Vagina (tissue), 2 donors: ENCODE results near the gene IHH. TPM values are rescaled to one million over a fixed set of nuclear protein-coding genes. Genes with fewer than 3 reads are reported as not detected.

Experiments used
- DNase-seq, 2 donors: peaks; one replicate each; pipeline ENCODE4 v3.0.0-alpha.2; 2017; ENCODE audit errors: extremely low spot score in 2 of 2
- H3K27ac ChIP-seq: fragments of 200-600 bp; sonication (generic); one replicate; pipeline ENCODE4 v1.5.1; 2019
- H3K27me3 ChIP-seq: fragments of 200-600 bp; sonication (generic); one replicate; pipeline ENCODE4 v1.5.1; 2019
- H3K36me3 ChIP-seq, 2 donors: fragments of 200-600 bp; sonication (generic); one replicate each; pipeline ENCODE4 v1.5.1; 2017 to 2019
- H3K4me1 ChIP-seq: fragments of 200-600 bp; sonication (generic); one replicate; pipeline ENCODE4 v1.5.1; 2019
- H3K4me3 ChIP-seq, 2 donors: fragments of 200-600 bp; sonication (generic); 1 replicate in 1 of 2; 2 replicates in 1 of 2; pipeline ENCODE4 v1.5.1; 2016 to 2019
- H3K9me3 ChIP-seq: fragments of 200-600 bp; sonication (generic); one replicate; pipeline ENCODE4 v1.5.1; 2019
- POLR2A ChIP-seq, 2 donors: fragments of 450-650 bp; IDR thresholded peaks; one replicate each; pipeline ENCODE4 v1.6.1; 2017; ENCODE audit warnings: antibody characterized with exemption in 2 of 2, mild to moderate bottlenecking in 2 of 2, moderate library complexity in 2 of 2
- POLR2AphosphoS5 ChIP-seq, 2 donors: sonication (generic); formaldehyde crosslinking; IDR thresholded peaks; one replicate each; pipeline ENCODE4 v1.9.0; 2017; ENCODE audit warnings: antibody characterized with exemption in 2 of 2, mild to moderate bottlenecking in 2 of 2, low read depth in 1 of 2; ENCODE audit not compliant: insufficient read depth in 1 of 2
- intact Hi-C: fragments of 100-400 bp; cut with DNase I; formaldehyde crosslinking; loops from one replicate; pipeline ENCODE4 v1.15.1; 2023
- total RNA-seq: library from RNA; depleted of rRNA; stranded (reverse); fragments of >200 nt; gene quantifications from one replicate; pipeline ENCODE4 v1.2.3, GENCODE V29; 2016
- TF ChIP-seq, protein P1 (sequence below), 3 experiments: fragments of 450-650 bp in 2 of 3; fragments of 200-600 bp in 1 of 3; sonication (generic) in 1 of 3; IDR thresholded peaks; one replicate each; pipeline ENCODE4 v1.5.1; 2017 to 2019; ENCODE audit warnings: antibody characterized with exemption in 3 of 3, mild to moderate bottlenecking in 2 of 3, moderate library complexity in 2 of 3

IHH gene
- total RNA-seq, 1 donor from 2014 or later: not detected

DNA sequence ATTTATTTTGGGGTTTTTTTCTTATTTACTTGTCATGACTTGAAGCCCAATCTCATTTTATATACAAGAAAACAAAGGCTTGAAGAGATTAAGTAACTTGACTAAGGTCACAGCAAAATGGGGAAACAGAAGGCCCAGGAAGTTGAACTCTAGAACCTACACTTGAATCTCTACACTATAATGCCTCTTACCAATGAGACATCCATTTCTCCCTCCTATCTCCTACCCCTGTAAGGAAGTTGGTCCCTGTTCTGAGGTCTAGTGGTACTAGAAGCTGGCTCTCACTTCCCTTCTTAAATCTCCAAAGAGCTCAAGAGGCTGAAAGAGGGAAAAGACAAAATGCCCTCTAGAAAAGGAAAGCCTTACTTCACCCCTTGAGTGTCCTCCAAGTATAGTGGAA lies 25.5 kb upstream of the IHH start:
- Histone ChIP-seq H3K27me3 (no peaks in the 10 kb centered on the region), H3K4me3 (no peak overlapping the region), H3K27ac (no peak overlapping the region), H3K36me3 (no peaks in the 10 kb centered on the region), H3K4me1 (peaks cover 4% of the 10 kb centered on the region), H3K9me3 (no peaks in the 10 kb centered on the region)
- TF ChIP-seq, protein P1, sequence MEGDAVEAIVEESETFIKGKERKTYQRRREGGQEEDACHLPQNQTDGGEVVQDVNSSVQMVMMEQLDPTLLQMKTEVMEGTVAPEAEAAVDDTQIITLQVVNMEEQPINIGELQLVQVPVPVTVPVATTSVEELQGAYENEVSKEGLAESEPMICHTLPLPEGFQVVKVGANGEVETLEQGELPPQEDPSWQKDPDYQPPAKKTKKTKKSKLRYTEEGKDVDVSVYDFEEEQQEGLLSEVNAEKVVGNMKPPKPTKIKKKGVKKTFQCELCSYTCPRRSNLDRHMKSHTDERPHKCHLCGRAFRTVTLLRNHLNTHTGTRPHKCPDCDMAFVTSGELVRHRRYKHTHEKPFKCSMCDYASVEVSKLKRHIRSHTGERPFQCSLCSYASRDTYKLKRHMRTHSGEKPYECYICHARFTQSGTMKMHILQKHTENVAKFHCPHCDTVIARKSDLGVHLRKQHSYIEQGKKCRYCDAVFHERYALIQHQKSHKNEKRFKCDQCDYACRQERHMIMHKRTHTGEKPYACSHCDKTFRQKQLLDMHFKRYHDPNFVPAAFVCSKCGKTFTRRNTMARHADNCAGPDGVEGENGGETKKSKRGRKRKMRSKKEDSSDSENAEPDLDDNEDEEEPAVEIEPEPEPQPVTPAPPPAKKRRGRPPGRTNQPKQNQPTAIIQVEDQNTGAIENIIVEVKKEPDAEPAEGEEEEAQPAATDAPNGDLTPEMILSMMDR (IDR thresholded peaks at IDR 0.05): no peak
- no peak for DNase-seq
- intact Hi-C loops: no loop called here

DNA sequence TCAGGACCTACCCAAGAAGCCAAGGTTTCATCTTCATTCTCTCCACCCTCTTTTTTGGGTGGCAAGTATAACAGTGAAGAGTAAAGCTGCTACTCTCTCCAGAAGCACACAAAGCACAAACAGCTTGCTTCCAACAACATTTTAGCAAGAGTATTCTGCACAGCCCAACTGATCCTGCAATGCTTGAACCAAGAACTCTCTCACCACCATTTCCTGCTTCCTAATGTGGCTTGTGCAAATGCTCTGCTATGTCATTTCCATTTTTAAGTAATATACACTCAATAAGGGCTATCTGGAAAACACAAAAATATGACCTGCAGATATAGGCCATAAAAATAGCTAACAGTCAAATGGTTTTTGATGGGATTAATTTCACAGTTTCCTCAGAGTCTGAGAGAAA lies 24.1 kb upstream of the IHH start:
- TF ChIP-seq POLR2A (IDR thresholded peaks at IDR 0.05): no peak
- TF ChIP-seq, protein P1 (IDR thresholded peaks at IDR 0.05): no peak
- TF ChIP-seq POLR2AphosphoS5 (IDR thresholded peaks at IDR 0.05; ENCODE audit: insufficient read depth in 1 of 2, low read depth in 1 of 2): no peak
- H3K9me3 ChIP-seq: no peaks in the 10 kb centered on the region
- no peak for DNase-seq
- no peak overlapping the region for H3K27ac ChIP-seq
- H3K4me3 ChIP-seq: no peak overlapping the region
- intact Hi-C loops: no loop called here
- H3K36me3 ChIP-seq: no peaks in the 10 kb centered on the region
- H3K4me1 ChIP-seq: peaks cover 4% of the 10 kb centered on the region
- no peaks in the 10 kb centered on the region for H3K27me3 ChIP-seq

DNA sequence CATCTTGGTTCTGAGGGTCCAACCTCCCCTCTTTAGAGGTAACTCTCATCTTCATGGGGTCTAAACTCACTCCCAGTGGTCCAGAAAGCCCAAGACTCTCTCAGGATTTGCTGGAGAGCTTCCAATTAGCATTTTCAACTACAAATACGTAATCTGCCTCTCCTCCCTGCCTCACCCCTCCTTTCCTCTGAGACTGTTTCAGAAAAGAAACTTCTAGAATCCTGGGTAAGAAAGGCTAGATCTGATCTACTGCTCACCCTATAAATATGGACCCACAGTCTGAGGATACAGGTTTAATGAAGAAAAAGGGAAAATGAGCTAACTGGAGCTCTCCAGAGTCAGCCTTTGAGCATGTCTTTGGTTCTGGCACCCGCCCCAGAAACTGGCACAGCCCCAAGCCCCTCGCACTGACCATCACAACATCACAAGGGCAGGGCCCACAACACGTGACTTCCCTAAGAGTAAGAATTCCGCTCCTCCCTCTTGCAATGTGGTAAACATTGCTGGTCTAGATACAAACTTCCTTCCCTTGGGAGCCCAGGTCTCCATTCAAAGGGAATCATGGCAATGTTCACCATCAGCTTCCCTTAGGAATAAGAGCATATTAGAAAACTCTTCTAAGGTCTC lies 21.7 kb upstream of the IHH start:
- intact Hi-C loops: no loop called here
- H3K9me3 ChIP-seq: no peaks in the 10 kb centered on the region
- H3K4me1 ChIP-seq: peaks cover 4% of the 10 kb centered on the region
- no peak for DNase-seq
- no peak overlapping the region for H3K27ac ChIP-seq
- peaks cover 0 to 7% of the 10 kb centered on the region in 2 donors for H3K36me3 ChIP-seq
- TF ChIP-seq POLR2A (IDR thresholded peaks at IDR 0.05): no peak
- TF ChIP-seq, protein P1 (IDR thresholded peaks at IDR 0.05): no peak
- no peak for TF ChIP-seq POLR2AphosphoS5 (IDR thresholded peaks at IDR 0.05; ENCODE audit: insufficient read depth in 1 of 2, low read depth in 1 of 2)
- H3K4me3 ChIP-seq: no peak overlapping the region
- no peaks in the 10 kb centered on the region for H3K27me3 ChIP-seq

DNA sequence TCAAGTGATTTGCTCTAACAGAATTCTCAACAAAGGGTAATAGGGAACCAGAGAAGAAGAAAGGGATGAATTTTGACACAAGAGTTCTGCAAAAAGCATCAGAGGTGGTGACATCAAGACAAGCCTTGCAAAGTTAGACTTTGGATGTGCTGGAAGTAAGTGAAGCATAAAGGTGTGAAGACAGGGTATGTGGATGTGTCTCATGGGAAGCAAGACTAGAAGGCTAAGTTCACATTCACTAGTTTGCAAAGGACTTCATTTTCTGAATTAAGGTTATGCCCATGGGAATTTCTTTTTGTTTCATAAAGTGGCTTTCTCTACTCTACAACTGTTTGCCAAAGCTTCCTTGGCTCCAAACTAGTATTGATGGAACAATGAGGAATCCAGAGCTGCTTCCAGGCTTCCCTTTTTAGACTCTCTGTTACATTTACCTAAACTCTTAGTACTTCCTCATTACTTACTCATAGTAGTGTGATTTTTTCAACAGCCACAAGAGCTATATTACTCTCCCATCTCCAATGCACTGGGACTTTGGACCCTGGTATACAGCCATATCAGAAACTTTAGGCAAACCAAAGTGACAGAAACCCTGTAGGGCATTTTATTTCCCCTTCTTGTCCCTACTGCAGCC lies 21.1 kb upstream of the IHH start:
- Histone ChIP-seq H3K36me3 (peaks cover 0 to 13% of the 10 kb centered on the region in 2 donors), H3K4me3 (no peak overlapping the region), H3K27ac (no peak overlapping the region), H3K27me3 (no peaks in the 10 kb centered on the region), H3K4me1 (peaks cover 4% of the 10 kb centered on the region), H3K9me3 (no peaks in the 10 kb centered on the region)
- intact Hi-C loops: no loop called here
- no peak for DNase-seq
- TF ChIP-seq POLR2AphosphoS5 (IDR thresholded peaks at IDR 0.05; ENCODE audit: insufficient read depth in 1 of 2, low read depth in 1 of 2) (no peak), POLR2A (IDR thresholded peaks at IDR 0.05) (no peak)
- TF ChIP-seq, protein P1 (IDR thresholded peaks at IDR 0.05): no peak

DNA sequence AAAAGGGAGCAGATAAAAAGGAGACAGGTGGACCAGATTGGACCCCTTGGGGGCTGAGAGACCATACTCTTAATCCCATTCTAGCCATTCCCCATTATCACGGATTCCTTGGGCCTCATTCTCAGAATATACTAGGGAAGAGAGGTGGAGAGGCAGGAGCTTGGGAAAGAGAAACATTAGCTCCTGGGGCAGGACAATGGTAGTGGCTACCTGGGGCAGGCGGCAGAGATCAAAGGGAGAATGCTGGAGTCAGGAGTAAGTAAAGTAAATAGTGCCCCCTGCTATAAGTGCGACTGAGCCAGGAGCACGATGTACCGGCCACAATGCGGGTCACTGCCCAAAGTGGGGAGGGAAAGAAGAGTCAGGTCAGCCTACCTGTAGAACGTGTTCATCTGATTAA lies 20.4 kb upstream of the IHH start:
- H3K9me3 ChIP-seq: no peaks in the 10 kb centered on the region
- no peak for TF ChIP-seq POLR2AphosphoS5 (IDR thresholded peaks at IDR 0.05; ENCODE audit: insufficient read depth in 1 of 2, low read depth in 1 of 2)
- H3K27ac ChIP-seq: no peak overlapping the region
- DNase-seq: no peak
- no peak overlapping the region for H3K4me3 ChIP-seq
- H3K36me3 ChIP-seq: peaks cover 0 to 21% of the 10 kb centered on the region in 2 donors
- H3K4me1 ChIP-seq: peaks cover 4% of the 10 kb centered on the region
- intact Hi-C loops: no loop called here
- no peaks in the 10 kb centered on the region for H3K27me3 ChIP-seq
